Ramos (cell line): ENCODE results near the gene FMO5.
"Not testable (repeated sequence)": the region's sequence is repeated elsewhere in the genome, so short reads cannot be mapped to it uniquely, and the experiment has no call there.

ENCODE experiments used
- in situ Hi-C: fragments of 300-500 bp; cut with MboI; formaldehyde crosslinking; loops from one replicate; pipeline ENCODE4 v1.14.3; 2022; ENCODE audit warnings: low sequenced_read_pairs; ENCODE audit not compliant: unreplicated experiment

Gene FMO5

DNA sequence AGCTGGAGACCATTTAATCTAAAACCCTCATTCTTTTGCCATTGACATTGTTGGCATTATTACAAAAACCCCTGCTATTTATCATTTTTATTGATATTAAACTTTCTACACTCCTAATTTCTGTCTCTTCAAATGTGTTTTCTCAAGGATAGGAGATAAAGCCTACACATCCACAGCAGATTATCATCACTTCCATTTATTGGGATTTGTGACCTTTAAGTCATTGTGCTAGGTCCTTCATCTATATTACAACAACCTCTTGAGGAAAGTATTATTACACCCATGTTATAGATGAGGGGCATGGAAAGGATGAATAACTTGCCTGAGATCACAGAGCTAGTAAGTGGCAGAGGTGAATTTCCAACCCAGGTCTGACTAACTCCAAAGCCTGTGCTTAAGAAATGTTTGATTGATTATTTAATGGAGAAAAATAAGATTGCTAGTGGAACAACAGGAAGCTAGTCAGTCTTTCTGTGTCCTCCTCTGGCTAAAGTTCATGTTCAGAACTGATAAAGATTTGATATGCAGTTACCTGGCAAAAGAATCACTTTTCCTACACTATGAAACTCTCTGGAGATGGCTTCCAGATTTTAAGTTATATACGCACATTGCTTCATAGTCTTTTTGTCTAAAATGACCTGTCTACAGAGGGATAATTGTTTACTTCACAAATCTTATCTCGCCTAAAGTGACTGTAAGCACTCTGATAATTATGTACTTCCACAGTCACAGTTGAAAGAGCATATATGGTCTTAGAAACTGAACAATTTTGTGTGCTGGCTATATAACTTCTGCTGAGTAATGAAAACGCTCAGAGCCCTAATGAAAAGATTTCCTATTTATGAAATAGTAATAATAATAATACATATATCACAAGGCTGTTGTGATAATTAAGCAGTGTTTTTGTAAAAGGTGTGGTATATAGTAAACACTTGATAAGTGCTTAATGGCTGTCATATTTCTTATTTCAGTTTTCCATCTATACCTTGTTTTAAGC lies 15.0 kb downstream of the FMO5 start:
- in situ Hi-C loops: no loop called here

- in situ Hi-C loops: no loop called here
These were observed 16.5 kb downstream of the FMO5 start for GRCh38 chr1:147208619-147209018.

- in situ Hi-C loops: no loop called here
These were observed 17.9 kb downstream of the FMO5 start for GRCh38 chr1:147207192-147207591.

DNA sequence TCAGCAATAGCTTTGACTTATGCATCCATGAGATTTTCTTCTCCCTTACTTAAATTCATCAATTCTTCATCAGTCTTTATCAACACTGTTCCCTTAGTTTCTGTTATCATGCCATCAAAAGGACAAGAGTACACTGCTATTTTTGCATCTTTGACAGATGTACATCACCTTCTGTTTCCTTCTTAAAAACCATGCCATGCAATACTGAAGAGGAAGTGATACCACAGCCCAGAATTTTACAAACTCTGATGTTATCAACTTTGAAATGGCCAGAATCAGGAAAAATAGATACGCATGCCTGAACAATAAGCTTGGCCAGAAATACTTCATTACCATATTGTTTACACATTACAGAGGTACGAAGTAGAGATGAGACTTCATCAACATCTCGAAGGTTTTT lies 21.1 kb downstream of the FMO5 start:
- in situ Hi-C loops: no loop called here

GRCh38 chr1:147202576-147202975 lies 22.6 kb downstream of the FMO5 start:
- in situ Hi-C loops: no loop called here

DNA sequence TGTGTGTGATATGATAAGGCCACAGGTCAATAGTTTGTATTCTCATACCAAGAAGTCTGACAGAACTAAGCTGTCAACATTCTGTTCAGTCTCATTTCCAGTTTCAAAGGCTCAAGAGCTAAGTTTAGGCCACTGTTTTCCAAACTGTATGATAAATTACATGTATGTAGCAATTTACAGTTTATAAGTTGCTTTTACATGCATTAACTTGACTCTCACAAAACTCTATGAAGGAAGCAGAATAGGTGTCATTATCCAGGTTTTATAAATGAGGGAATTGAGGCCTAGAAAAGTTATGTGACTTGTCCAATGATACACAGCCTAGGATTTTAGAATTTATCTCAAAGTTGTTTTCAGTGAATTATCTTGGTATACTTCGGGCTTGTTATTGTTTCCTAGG lies 23.4 kb downstream of the FMO5 start:
- in situ Hi-C loops: no loop called here

DNA sequence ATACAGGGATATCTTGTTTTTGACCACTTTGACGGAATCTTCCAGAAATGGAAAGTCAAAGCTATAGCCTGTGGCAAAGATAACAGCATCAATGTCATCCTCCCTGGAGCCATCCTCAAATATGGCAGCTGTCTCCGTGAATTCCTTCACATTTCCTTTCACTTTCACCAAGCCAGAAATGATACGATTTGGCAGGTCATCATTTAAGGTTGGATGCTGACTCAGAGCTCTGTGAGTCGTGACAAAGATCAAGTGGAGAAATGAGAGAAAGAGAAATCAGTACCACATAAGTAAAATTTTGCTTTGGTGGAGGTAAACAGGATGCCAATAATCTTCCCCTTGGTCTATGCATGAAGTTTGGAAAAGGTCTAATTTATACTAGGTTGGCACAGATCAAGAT lies 23.9 kb downstream of the FMO5 start:
- in situ Hi-C loops: no loop called here

DNA sequence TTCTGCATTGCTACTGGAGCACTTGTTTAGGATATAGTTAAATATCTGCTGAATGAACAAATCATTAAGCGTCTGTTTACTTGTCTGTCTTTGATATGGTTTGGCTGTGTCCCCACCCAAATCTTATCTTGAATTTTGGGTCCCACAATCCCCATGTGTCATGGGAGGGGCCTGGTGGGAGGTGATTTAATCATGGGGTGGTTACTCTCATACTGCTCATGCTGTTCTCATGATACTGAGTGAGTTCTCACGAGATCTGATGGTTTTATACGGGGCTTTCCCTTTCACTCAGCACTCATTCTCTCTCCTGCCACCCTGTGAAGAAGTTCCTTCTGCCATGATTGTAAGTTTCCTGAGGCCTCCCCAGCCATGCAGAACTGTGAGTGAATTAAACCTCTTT lies 27.8 kb downstream of the FMO5 start:
- in situ Hi-C loops: not testable (repeated sequence)

GRCh38 chr1:147189514-147189913 lies 35.6 kb downstream of the FMO5 start:
- in situ Hi-C loops: no loop called here

GRCh38 chr1:147185432-147185831 lies 39.7 kb downstream of the FMO5 start:
- in situ Hi-C loops: no loop called here

GRCh38 chr1:147177611-147178380 lies 47.3 kb downstream of the FMO5 start:
- in situ Hi-C loops: no loop called here

DNA sequence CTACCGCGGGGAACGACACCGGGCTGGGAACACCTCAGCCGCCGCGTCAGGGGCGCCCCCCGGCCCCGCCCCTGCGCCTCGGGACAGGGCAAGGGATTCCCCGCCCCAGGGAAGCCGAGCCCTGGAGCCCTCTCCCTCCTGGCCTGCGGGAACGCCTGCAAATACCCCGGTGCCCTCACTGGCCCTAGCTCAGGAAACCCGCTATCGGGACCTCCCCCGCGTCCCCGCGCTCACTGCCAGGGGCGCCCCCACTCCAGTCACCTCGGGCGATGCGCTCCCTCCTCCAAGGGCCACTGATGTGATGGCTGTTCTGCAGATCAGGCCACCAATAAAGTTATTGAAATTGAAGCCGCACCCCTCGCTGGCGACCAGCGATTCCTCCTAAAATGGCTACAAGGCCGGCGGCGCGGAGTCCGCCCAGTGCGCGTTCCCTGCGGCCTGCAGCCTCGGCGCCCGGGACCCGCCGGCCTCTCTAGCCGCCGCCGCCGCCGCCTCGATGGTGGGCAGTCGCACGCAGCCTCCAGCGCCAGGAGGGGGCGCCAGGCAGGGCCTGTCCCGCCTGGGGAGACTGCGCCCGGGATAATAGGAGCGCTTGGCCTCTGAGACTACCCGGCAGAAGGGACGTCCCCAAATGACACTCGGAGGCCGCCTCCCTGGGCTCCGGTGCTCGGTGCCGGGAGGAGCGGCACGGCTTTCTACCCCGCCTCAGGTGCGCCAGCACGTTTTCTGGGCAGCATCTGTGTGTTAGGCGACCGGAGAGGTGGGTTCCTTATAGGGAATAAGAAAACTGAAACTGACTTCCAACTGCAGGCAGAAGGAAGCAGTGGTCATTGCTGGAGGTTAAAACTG lies 52.7 kb downstream of the FMO5 start, which contains the start of gene PRKAB2:
Gene PRKAB2, minus strand, starts transcription at position 303 of the 849 bp plus-strand sequence. CDS start 326 bp downstream, outside the sequence.
- in situ Hi-C loops: no loop called here

DNA sequence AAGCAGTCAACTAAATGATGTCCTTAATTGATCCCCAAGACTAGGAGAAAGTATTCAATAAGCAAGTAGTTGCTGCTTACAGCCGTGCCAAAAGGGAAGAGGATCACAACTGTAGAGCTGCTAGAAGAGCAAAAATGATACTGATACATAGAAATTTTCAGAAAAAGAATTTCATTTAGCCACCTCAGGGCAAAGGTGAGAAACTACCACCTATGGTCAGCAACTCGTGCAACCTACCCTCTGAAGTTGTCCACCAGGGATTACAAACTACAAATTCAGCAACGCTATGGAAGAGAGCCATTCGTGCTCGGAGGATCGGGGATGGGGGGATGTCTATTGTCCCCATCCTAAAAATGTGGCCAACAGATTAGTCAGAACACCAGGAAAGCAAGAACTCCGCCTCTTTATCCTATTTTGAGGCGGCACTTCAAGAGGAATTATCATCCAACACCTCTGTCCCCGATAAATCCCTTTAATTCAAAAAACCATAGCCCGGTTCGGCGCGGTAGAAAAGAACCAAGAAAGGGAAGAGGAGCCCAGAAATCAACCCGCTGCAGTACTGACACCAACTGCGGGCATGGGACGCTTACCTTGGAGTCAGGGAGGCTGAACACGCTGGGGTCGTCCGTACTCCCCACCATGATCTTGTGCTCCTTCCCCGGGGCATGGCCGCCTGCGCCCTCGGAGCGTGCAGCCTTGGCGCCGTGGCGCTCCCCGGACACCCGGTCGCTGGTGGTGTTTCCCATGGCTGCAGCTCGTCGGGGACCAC lies 53.6 kb downstream of the FMO5 start:
- in situ Hi-C loops: no loop called here

GRCh38 chr1:147169840-147170674 lies 55.1 kb downstream of the FMO5 start:
- in situ Hi-C loops: no loop called here

DNA sequence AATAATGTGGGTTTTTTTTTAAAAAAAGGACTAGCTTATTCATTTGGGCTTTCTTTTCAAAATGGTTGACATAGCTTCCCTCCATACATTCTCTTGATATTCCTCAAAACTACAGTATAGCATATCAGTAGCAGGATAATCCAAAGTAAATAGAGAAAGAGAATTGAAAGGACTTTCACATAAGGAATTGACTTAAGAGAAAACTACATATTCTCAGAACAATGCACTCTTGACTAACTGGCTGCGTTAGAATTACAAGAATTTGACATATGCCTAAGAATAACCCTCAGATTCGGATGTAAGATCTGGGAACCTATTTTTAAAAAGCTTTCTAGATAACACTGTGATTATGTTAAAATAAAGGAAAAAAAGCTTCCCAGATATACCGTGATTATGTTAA lies 56.0 kb downstream of the FMO5 start:
- in situ Hi-C loops: no loop called here

- in situ Hi-C loops: no loop called here
These were observed 56.5 kb downstream of the FMO5 start for GRCh38 chr1:147168626-147169058.

DNA sequence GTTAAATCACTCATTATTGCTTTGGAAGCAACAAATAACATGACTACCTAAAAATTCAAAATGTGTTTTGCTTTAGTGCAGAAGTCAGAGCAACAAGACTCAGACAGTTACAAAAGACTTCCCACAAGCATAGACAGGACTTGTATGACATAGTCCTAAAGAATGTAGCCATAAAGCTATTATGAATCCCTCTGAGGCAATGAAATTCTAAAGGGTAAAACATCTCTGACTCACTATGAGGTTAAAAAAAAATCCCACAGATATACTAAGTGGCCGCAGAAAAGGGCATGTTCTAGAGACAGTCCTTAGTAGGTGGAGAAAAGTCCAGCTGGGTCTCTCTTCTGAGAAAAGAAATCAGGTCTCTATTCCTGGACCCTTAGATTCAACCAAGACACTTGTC lies 57.8 kb downstream of the FMO5 start:
- in situ Hi-C loops: no loop called here

- in situ Hi-C loops: no loop called here
These were observed 62.1 kb downstream of the FMO5 start for GRCh38 chr1:147163019-147163418.

DNA sequence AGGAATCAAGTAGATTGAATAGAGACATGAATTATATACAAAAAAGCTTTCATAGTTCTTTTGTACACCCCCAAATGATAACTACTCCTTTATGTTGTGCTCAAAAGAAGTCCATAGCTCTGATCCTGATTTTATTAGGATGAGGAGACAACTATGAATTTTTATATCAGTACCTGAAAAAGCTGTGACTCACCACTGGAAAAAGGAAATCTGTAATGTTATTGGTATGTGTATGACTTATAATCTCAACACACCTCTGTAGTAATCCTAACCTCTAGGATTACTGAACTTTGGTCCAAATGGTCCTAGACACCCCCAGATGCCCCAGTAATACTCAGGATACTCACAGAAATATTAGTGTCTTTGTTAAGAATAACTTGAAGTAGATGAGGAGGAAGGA lies 63.0 kb downstream of the FMO5 start:
- in situ Hi-C loops: no loop called here
